C4-2B (cell line): Measurements from ENCODE around the gene MARF1.
"Not testable (repeated sequence)": the region's sequence is repeated elsewhere in the genome, so short reads cannot be mapped to it uniquely, and the experiment has no call there.

Experiments used
- H3K27ac ChIP-seq: fragments of 450-650 bp; 2 replicates; pipeline ENCODE4 v1.5.1; 2017
- ZFX ChIP-seq: fragments of 450-650 bp; IDR thresholded peaks from 2 replicates; pipeline ENCODE4 v1.6.1; 2017
- TF ChIP-seq, protein P1 (sequence below): fragments of 450-650 bp; conservative IDR thresholded peaks from 2 replicates; pipeline ENCODE4 v1.5.1; 2017; ENCODE audit warnings: mild to moderate bottlenecking

Gene MARF1

DNA sequence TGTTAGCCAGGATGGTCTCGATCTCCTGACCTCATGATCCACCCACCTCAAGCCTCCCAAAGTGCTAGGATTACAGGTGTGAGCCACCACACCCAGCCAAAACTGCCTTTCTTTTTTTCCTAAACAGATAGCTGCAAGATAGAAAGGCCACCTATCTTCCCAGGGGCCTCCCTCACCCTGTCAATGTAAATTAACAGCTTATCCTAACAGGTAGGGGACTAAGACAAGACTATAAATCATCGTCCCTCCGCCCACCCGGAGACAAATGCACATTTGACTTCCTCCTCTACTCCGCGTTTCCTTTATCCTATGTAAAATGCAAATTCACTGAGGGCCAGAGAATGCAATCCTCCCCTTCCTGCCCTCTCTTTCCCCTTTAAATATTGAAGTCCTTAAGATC, 71.4 kb downstream of the MARF1 start:
- no peak overlapping the region for H3K27ac ChIP-seq
- TF ChIP-seq, protein P1, sequence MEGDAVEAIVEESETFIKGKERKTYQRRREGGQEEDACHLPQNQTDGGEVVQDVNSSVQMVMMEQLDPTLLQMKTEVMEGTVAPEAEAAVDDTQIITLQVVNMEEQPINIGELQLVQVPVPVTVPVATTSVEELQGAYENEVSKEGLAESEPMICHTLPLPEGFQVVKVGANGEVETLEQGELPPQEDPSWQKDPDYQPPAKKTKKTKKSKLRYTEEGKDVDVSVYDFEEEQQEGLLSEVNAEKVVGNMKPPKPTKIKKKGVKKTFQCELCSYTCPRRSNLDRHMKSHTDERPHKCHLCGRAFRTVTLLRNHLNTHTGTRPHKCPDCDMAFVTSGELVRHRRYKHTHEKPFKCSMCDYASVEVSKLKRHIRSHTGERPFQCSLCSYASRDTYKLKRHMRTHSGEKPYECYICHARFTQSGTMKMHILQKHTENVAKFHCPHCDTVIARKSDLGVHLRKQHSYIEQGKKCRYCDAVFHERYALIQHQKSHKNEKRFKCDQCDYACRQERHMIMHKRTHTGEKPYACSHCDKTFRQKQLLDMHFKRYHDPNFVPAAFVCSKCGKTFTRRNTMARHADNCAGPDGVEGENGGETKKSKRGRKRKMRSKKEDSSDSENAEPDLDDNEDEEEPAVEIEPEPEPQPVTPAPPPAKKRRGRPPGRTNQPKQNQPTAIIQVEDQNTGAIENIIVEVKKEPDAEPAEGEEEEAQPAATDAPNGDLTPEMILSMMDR = no peak
- no peak for TF ChIP-seq ZFX

DNA sequence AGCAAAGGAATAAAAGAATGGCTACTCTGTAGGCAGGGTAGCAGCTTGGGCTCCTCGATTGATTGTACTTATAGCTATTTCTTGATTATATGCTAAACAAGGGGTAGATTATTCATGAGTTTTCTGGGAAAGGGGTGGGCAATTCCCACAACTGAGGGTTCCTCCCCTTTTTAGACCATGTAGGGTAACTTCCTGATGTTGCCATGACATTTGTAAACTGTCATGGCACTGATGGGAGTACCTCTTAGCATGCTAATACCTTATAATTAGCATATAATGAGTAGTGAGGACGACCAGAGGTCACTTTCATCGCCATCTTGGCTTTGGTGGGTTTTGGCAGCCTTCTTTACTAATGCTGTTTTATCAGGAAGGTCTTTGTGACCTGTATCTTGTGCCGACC, 72.3 kb downstream of the MARF1 start:
- not testable (repeated sequence) for H3K27ac ChIP-seq

DNA sequence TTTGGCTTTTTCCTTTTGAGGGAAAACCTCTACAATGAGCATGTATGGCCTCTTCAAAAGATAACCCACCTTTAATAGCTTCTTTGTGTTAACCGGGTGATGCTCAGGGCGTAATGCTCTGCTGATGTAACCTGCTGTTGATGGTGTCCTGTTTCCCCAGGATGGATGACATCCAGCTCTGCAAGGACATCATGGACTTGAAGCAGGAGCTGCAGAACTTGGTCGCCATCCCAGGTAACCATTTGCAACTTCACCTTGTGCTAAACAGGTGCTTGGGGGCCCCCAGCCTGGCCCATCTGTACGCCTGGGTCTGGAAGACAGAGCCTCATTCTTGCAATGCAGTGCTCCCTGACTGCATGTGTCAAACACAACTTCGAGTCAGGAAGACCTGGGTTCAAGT, 75.1 kb downstream of the MARF1 start:
- no peak overlapping the region for H3K27ac ChIP-seq
- TF ChIP-seq, protein P1 = no peak
- TF ChIP-seq ZFX = no peak

DNA sequence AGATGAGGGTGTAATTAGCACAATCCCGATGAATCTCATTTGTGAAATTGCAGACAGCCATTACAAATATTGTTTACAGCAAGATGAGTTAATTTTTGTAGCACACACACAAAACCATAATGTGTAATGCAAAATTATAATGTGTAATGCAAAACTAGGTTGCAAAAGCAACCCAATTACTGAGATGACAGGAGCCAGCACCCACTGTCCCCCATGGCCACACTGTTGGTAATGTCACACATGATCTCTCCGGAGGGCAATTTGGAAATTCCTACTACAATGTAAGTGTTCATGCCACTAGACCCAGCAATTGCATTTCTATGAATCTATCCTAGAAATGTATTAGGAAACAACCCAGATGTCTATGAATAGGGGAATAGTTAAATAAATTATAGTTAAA, 76.9 kb downstream of the MARF1 start:
- H3K27ac ChIP-seq = no peak overlapping the region
- TF ChIP-seq ZFX = no peak
- TF ChIP-seq, protein P1 = no peak

DNA sequence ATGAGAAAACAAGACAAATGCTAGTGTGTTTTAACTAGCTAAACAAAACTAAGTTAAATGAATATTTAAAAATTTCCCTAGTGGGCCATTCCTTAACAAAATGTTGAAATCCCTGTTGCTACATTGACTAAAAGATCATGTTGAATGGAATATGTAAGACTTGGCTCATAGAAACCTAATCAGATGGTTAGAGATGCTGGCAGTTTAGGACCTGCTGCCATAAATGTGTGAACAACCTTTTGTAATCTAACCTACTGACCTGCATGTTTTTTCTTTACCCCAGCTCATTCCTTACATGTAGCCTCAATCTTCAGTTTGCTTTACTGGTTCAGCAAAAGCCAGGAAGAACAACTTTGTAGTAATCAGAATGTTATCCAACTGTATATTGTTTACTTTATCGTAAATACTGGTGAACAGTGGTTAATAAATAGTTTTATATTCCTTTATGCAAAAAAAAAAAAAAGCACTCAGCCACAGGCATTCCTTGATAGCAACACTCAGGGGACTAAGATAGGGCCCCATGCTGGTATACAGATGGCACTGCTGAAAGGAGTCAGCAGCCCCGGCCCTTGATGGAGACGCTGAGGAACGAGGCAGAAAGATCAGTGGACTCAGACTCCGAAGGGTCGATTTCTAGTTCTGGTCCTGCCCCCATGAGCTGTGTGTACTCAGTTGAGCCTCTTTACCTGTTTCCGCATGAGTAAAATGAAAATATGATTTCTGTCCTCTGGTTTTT, 78.2 kb downstream of the MARF1 start:
- H3K27ac ChIP-seq = no peak overlapping the region
- TF ChIP-seq, protein P1 = no peak
- TF ChIP-seq ZFX = no peak

DNA sequence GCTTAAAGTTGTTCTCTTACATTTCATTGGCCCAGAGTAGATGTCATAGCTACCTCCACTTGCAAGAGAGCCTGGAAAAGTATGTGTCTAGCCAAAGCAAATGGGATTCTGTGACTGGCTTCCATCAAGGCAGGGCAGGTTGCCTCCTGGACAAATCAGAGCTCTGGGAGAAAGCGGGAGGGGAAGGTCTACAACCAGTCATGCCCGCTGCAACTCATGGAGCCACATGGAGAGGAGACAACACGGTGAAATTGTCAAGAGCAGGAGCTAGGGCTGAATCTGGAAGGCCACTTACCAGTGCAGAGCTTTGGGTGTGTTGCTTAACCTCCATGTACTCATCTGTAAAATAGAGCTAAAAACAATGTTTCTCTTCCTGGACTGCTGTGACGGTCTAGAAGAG, 83.8 kb downstream of the MARF1 start:
- TF ChIP-seq, protein P1 = no peak
- TF ChIP-seq ZFX = no peak
- no peak overlapping the region for H3K27ac ChIP-seq

DNA sequence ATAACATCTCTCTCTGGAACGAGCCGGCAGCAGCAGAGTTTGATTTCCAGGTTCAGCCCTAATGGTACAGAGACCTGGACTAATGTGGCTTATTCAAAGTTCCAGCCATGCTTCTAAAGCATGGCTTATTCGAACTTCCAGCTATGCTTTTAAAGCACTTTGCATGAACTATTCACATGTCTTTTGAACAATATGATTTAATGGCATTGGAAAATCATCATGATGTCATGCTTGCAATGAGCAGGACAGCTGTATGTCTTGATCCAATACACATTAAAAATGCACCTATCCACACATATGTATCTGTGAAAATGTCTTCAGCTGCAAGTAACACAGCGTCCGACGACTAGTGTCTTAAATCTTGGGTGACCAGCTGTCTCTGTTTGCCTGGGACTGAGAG, 85.7 kb downstream of the MARF1 start:
- H3K27ac ChIP-seq = no peak overlapping the region
- TF ChIP-seq, protein P1 = no peak
- no peak for TF ChIP-seq ZFX

DNA sequence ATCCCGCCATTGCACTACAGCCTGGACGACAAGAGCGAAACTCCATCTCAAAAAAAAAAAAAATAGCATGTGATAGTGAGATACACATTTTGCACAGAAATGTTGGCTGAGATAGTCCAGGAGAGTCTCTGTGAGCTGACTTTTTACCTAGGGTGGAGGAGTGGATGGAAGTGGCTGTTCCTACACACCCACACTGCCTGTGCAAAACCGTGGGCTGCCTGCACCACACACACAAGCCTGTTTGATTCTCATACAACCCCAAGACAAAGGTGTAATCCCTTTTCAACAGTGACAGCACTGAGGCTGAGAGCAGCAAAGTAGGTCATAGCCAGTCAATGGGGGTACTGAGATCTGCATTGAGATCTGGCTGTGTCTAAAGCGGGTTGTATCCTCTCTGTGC, 86.8 kb downstream of the MARF1 start:
- no peak overlapping the region for H3K27ac ChIP-seq
- TF ChIP-seq, protein P1 = no peak
- no peak for TF ChIP-seq ZFX
